ENCODE data around the gene TBL1X. TPM values are rescaled to one million over a fixed set of nuclear protein-coding genes. Genes with fewer than 3 reads are reported as not detected.

Gene TBL1X
- polyA plus RNA-seq, 4 donors, result 0.89 to 9.6 (median 3.9) TPM

GRCh38 chrX:9656871-9657270 is 192.0 kb downstream of the TBL1X start:
- Histone ChIP-seq H3K27me3 (ENCODE audit: control insufficient read depth in 3 of 3, insufficient read depth in 3 of 3, low read length in 3 of 3) (no peaks in the 10 kb centered on the region), H3K27ac (ENCODE audit: low read depth in 1 of 3, low read length in 2 of 3) (no peak overlapping the region), H3K4me3 (ENCODE audit: low read depth in 1 of 3, low read length in 3 of 3) (no peak overlapping the region), H3K36me3 (ENCODE audit: control insufficient read depth in 3 of 3, insufficient read depth in 2 of 3, low read depth in 1 of 3, low read length in 3 of 3) (peaks cover 0 to 7% (median 0%) of the 10 kb centered on the region in 3 donors), H3K9me3 (ENCODE audit: control insufficient read depth in 2 of 2, insufficient read depth in 1 of 2, low read depth in 1 of 2, low read length in 1 of 2) (no peaks in the 10 kb centered on the region), H3K4me1 (ENCODE audit: control insufficient read depth in 3 of 3, insufficient read depth in 2 of 3, low read depth in 1 of 3, low read length in 2 of 3) (no peaks in the 10 kb centered on the region)
- WGBS, 3 donors, result 61 to 84% (median 76%) methylated on average over 2 to 3 of the region's 3 CpGs
- FAIRE-seq (no peak), DNase-seq (no peak)

- Histone ChIP-seq H3K4me3 (ENCODE audit: low read depth in 1 of 3, low read length in 3 of 3) (no peak overlapping the region), H3K27ac (ENCODE audit: low read depth in 1 of 3, low read length in 2 of 3) (no peak overlapping the region), H3K36me3 (ENCODE audit: control insufficient read depth in 3 of 3, insufficient read depth in 2 of 3, low read depth in 1 of 3, low read length in 3 of 3) (peaks cover 0 to 7% (median 0%) of the 10 kb centered on the region in 3 donors), H3K9me3 (ENCODE audit: control insufficient read depth in 2 of 2, insufficient read depth in 1 of 2, low read depth in 1 of 2, low read length in 1 of 2) (no peaks in the 10 kb centered on the region), H3K27me3 (ENCODE audit: control insufficient read depth in 3 of 3, insufficient read depth in 3 of 3, low read length in 3 of 3) (no peaks in the 10 kb centered on the region), H3K4me1 (ENCODE audit: control insufficient read depth in 3 of 3, insufficient read depth in 2 of 3, low read depth in 1 of 3, low read length in 2 of 3) (no peaks in the 10 kb centered on the region)
- no peak for FAIRE-seq
- no peak for DNase-seq
- WGBS, 3 donors, result 89 to 95% (median 92%) methylated on average over 6 of the region's 6 CpGs
Observed at GRCh38 chrX:9657590-9658256, 192.9 kb downstream of the TBL1X start.

- DNase-seq (no peak), FAIRE-seq (no peak)
- peaks cover 0 to 6% (median 0%) of the 10 kb centered on the region in 3 donors for H3K36me3 ChIP-seq (ENCODE audit: control insufficient read depth in 3 of 3, insufficient read depth in 2 of 3, low read depth in 1 of 3, low read length in 3 of 3)
- H3K27me3 ChIP-seq (ENCODE audit: control insufficient read depth in 3 of 3, insufficient read depth in 3 of 3, low read length in 3 of 3), result no peaks in the 10 kb centered on the region
- H3K4me1 ChIP-seq (ENCODE audit: control insufficient read depth in 3 of 3, insufficient read depth in 2 of 3, low read depth in 1 of 3, low read length in 2 of 3), result no peaks in the 10 kb centered on the region
- no peaks in the 10 kb centered on the region for H3K9me3 ChIP-seq (ENCODE audit: control insufficient read depth in 2 of 2, insufficient read depth in 1 of 2, low read depth in 1 of 2, low read length in 1 of 2)
- no peak overlapping the region for H3K27ac ChIP-seq (ENCODE audit: low read depth in 1 of 3, low read length in 2 of 3)
- WGBS, 3 donors, result 69 to 94% (median 79%) methylated on average over 4 of the region's 4 CpGs
- H3K4me3 ChIP-seq (ENCODE audit: low read depth in 1 of 3, low read length in 3 of 3), result no peak overlapping the region
Observed at GRCh38 chrX:9658409-9658808, 193.6 kb downstream of the TBL1X start.

GRCh38 chrX:9659571-9660195 is 194.8 kb downstream of the TBL1X start:
- FAIRE-seq, result no peak
- Histone ChIP-seq H3K4me1 (ENCODE audit: control insufficient read depth in 3 of 3, insufficient read depth in 2 of 3, low read depth in 1 of 3, low read length in 2 of 3) (no peaks in the 10 kb centered on the region), H3K36me3 (ENCODE audit: control insufficient read depth in 3 of 3, insufficient read depth in 2 of 3, low read depth in 1 of 3, low read length in 3 of 3) (peaks cover 0 to 2% (median 0%) of the 10 kb centered on the region in 3 donors), H3K27me3 (ENCODE audit: control insufficient read depth in 3 of 3, insufficient read depth in 3 of 3, low read length in 3 of 3) (no peaks in the 10 kb centered on the region), H3K4me3 (ENCODE audit: low read depth in 1 of 3, low read length in 3 of 3) (no peak overlapping the region), H3K9me3 (ENCODE audit: control insufficient read depth in 2 of 2, insufficient read depth in 1 of 2, low read depth in 1 of 2, low read length in 1 of 2) (no peaks in the 10 kb centered on the region), H3K27ac (ENCODE audit: low read depth in 1 of 3, low read length in 2 of 3) (no peak overlapping the region)
- 79 to 86% (median 80%) methylated on average over 17 of the region's 17 CpGs for WGBS, 3 donors
- DNase-seq, result no peak

GRCh38 chrX:9662148-9662547 is 197.3 kb downstream of the TBL1X start:
- H3K9me3 ChIP-seq (ENCODE audit: control insufficient read depth in 2 of 2, insufficient read depth in 1 of 2, low read depth in 1 of 2, low read length in 1 of 2), result no peaks in the 10 kb centered on the region
- DNase-seq (no peak), FAIRE-seq (no peak)
- H3K4me3 ChIP-seq (ENCODE audit: low read depth in 1 of 3, low read length in 3 of 3), result no peak overlapping the region
- no peaks in the 10 kb centered on the region for H3K4me1 ChIP-seq (ENCODE audit: control insufficient read depth in 3 of 3, insufficient read depth in 2 of 3, low read depth in 1 of 3, low read length in 2 of 3)
- no peaks in the 10 kb centered on the region for H3K27me3 ChIP-seq (ENCODE audit: control insufficient read depth in 3 of 3, insufficient read depth in 3 of 3, low read length in 3 of 3)
- H3K27ac ChIP-seq (ENCODE audit: low read depth in 1 of 3, low read length in 2 of 3), result no peak overlapping the region
- peaks cover 0 to 2% (median 0%) of the 10 kb centered on the region in 3 donors for H3K36me3 ChIP-seq (ENCODE audit: control insufficient read depth in 3 of 3, insufficient read depth in 2 of 3, low read depth in 1 of 3, low read length in 3 of 3)
- WGBS, 3 donors, result 70 to 86% (median 76%) methylated on average over 4 of the region's 4 CpGs

DNA sequence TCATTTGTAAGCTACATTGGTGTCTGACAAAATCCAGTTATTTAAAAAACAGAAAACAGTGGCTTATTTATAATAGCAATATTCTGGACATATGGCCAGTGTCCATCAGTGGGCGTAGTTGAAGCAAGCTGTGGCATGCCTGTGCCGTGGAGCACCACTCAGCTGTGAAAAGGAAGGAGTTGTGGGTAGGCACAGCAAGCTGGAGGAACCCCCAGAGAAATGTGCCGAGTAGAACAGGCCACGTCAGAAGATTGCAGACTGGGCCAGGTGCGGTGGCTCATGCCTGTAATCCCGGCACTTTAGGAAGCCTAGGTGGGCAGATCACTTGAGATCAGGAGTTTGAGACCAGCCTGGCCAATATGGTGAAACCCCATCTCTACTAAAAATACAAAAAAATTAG is 198.4 kb downstream of the TBL1X start:
- no peak for DNase-seq
- Histone ChIP-seq H3K36me3 (ENCODE audit: control insufficient read depth in 3 of 3, insufficient read depth in 2 of 3, low read depth in 1 of 3, low read length in 3 of 3) (no peaks in the 10 kb centered on the region), H3K9me3 (ENCODE audit: control insufficient read depth in 2 of 2, insufficient read depth in 1 of 2, low read depth in 1 of 2, low read length in 1 of 2) (no peaks in the 10 kb centered on the region), H3K4me3 (ENCODE audit: low read depth in 1 of 3, low read length in 3 of 3) (no peak overlapping the region), H3K27ac (ENCODE audit: low read depth in 1 of 3, low read length in 2 of 3) (no peak overlapping the region), H3K27me3 (ENCODE audit: control insufficient read depth in 3 of 3, insufficient read depth in 3 of 3, low read length in 3 of 3) (no peaks in the 10 kb centered on the region), H3K4me1 (ENCODE audit: control insufficient read depth in 3 of 3, insufficient read depth in 2 of 3, low read depth in 1 of 3, low read length in 2 of 3) (no peaks in the 10 kb centered on the region)
- WGBS, 3 donors, result 90 to 92% (median 91%) methylated on average over 6 of the region's 6 CpGs
- FAIRE-seq, result no peak

DNA sequence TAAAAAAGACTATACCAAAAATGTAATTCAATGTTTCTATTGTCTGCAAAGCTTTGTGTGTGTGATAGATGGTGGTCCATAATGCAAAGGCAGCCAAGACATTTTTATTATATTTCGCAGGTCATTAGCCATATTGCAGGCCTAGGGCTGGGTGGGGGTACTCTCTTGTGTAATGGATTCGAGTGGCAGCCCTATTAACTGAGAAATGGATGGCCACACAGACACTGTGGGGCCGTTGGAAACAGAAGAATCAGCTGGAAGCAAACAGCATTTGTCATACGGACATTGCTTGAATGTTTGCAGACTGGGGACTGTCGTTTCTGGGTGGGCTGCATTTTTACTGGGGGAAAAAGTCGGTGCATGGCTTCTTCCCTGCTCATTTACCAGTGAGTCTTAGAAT is 199.4 kb downstream of the TBL1X start:
- H3K4me3 ChIP-seq (ENCODE audit: low read depth in 1 of 3, low read length in 3 of 3), result no peak overlapping the region

GRCh38 chrX:9665113-9665512 is 200.3 kb downstream of the TBL1X start:
- no peak overlapping the region for H3K27ac ChIP-seq (ENCODE audit: low read depth in 1 of 3, low read length in 2 of 3)
- no peak for FAIRE-seq
- H3K4me3 ChIP-seq (ENCODE audit: low read depth in 1 of 3, low read length in 3 of 3), result no peak overlapping the region
- no peak for DNase-seq
- no peaks in the 10 kb centered on the region for H3K27me3 ChIP-seq (ENCODE audit: control insufficient read depth in 3 of 3, insufficient read depth in 3 of 3, low read length in 3 of 3)
- no peaks in the 10 kb centered on the region for H3K36me3 ChIP-seq (ENCODE audit: control insufficient read depth in 3 of 3, insufficient read depth in 2 of 3, low read depth in 1 of 3, low read length in 3 of 3)
- WGBS, 3 donors, result 78 to 90% (median 85%) methylated on average over 4 of the region's 4 CpGs
- H3K4me1 ChIP-seq (ENCODE audit: control insufficient read depth in 3 of 3, insufficient read depth in 2 of 3, low read depth in 1 of 3, low read length in 2 of 3), result no peaks in the 10 kb centered on the region
- no peaks in the 10 kb centered on the region for H3K9me3 ChIP-seq (ENCODE audit: control insufficient read depth in 2 of 2, insufficient read depth in 1 of 2, low read depth in 1 of 2, low read length in 1 of 2)

More for the DNA sequence above, 199.4 kb downstream of the TBL1X start:
- Histone ChIP-seq H3K4me1 (ENCODE audit: control insufficient read depth in 3 of 3, insufficient read depth in 2 of 3, low read depth in 1 of 3, low read length in 2 of 3) (no peaks in the 10 kb centered on the region), H3K27ac (ENCODE audit: low read depth in 1 of 3, low read length in 2 of 3) (no peak overlapping the region), H3K9me3 (ENCODE audit: control insufficient read depth in 2 of 2, insufficient read depth in 1 of 2, low read depth in 1 of 2, low read length in 1 of 2) (no peaks in the 10 kb centered on the region), H3K36me3 (ENCODE audit: control insufficient read depth in 3 of 3, insufficient read depth in 2 of 3, low read depth in 1 of 3, low read length in 3 of 3) (no peaks in the 10 kb centered on the region), H3K27me3 (ENCODE audit: control insufficient read depth in 3 of 3, insufficient read depth in 3 of 3, low read length in 3 of 3) (no peaks in the 10 kb centered on the region)
- 66 to 84% (median 76%) methylated on average over 6 of the region's 6 CpGs for WGBS, 3 donors
- DNase-seq (no peak), FAIRE-seq (no peak)
